IMR-90 (cell line): ENCODE results near the gene HSP90B1.

Experiments
- CEBPB ChIP-seq: IDR thresholded peaks from 2 replicates; pipeline ENCODE4 v1.6.1; 2012; ENCODE audit warnings: low read depth, low read length, improper control_type of control experiment
- RCOR1 ChIP-seq: IDR thresholded peaks from 2 replicates; pipeline ENCODE4 v1.6.1; 2012; ENCODE audit warnings: mild to moderate bottlenecking, low read length, improper control_type of control experiment; ENCODE audit not compliant: insufficient replicate concordance
- SMC3 ChIP-seq: fragments of 150-350 bp; IDR thresholded peaks from 2 replicates; pipeline ENCODE4 v1.6.1; 2016; ENCODE audit warnings: low read depth, mild to moderate bottlenecking, antibody characterized with exemption, low read length, moderate library complexity
- TF ChIP-seq, protein P1 (sequence below): conservative IDR thresholded peaks from 2 replicates; pipeline ENCODE4 v1.5.1; 2012; ENCODE audit warnings: mild to moderate bottlenecking, low read depth, low read length, improper control_type of control experiment

GRCh38 chr12:103886195-103886797 is 43.9 kb upstream of the HSP90B1 start:
- TF ChIP-seq, protein P1, sequence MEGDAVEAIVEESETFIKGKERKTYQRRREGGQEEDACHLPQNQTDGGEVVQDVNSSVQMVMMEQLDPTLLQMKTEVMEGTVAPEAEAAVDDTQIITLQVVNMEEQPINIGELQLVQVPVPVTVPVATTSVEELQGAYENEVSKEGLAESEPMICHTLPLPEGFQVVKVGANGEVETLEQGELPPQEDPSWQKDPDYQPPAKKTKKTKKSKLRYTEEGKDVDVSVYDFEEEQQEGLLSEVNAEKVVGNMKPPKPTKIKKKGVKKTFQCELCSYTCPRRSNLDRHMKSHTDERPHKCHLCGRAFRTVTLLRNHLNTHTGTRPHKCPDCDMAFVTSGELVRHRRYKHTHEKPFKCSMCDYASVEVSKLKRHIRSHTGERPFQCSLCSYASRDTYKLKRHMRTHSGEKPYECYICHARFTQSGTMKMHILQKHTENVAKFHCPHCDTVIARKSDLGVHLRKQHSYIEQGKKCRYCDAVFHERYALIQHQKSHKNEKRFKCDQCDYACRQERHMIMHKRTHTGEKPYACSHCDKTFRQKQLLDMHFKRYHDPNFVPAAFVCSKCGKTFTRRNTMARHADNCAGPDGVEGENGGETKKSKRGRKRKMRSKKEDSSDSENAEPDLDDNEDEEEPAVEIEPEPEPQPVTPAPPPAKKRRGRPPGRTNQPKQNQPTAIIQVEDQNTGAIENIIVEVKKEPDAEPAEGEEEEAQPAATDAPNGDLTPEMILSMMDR: no peak
- TF ChIP-seq CEBPB (no peak), SMC3 (no peak), RCOR1 (no peak)
